ENCODE measurements around the gene ZNF189. TPM values are rescaled to one million over a fixed set of nuclear protein-coding genes. Genes with fewer than 3 reads are reported as not detected.
"Not testable (repeated sequence)": the region's sequence is repeated elsewhere in the genome, so short reads cannot be mapped to it uniquely, and the experiment has no call there.

ZNF189 gene
- total and polyA plus RNA-seq, 2 donors (not counting 3 experiments of a cell fraction or from before 2014, with no cell fraction given): 3.3 to 14.6 TPM

GRCh38 chr9:101383361-101383760 lies 15.3 kb upstream of the ZNF189 start:
- Histone ChIP-seq H3K4me1 (ENCODE audit: control insufficient read depth, extremely low read depth, insufficient read depth, low read length) (no peaks in the 10 kb centered on the region), H3K27me3 (ENCODE audit: control insufficient read depth in 2 of 2, insufficient read depth in 2 of 2, low read length in 2 of 2) (no peaks in the 10 kb centered on the region), H3K79me2 (ENCODE audit: control insufficient read depth, insufficient read depth, low read length) (no peaks in the 10 kb centered on the region), H3K4me3 (replicated peaks in 1 of 3; ENCODE audit: insufficient read depth in 1 of 3, low read depth in 1 of 3, low read length in 3 of 3) (no peak overlapping the region), H3K27ac (ENCODE audit: insufficient read depth, low read depth, low read length) (no peak overlapping the region), H3K4me2 (ENCODE audit: insufficient read depth, low read length) (no peak overlapping the region), H3K9me1 (replicated peaks; ENCODE audit: control insufficient read depth, extremely low read depth, insufficient read depth, low read length) (no peaks in the 10 kb centered on the region), H3K36me3 (ENCODE audit: control insufficient read depth in 2 of 2, extremely low read depth in 1 of 2, insufficient read depth in 2 of 2, low read length in 2 of 2) (no peaks in the 10 kb centered on the region), H3K9me3 (replicated peaks; ENCODE audit: control insufficient read depth, insufficient read depth, low read length) (no peaks in the 10 kb centered on the region), H4K20me1 (replicated peaks; ENCODE audit: control insufficient read depth, extremely low read depth, insufficient read depth, low read length) (peaks cover 3% of the 10 kb centered on the region), H2AFZ (ENCODE audit: low read depth, low read length) (no peak overlapping the region), H3K9ac (replicated peaks; ENCODE audit: extremely low read depth, insufficient read depth, low read length) (no peak overlapping the region)
- FAIRE-seq (no peak), DNase-seq (ENCODE audit: low read depth, low spot score) (no peak)
- ChIA-PET POLR2A (no interaction called here), CTCF (interaction anchor here (0.9 to 1.9 kb wide), 3 partner anchors 10 to 262 kb away, joined by 3 to 7 read pairs (median 3); partner anchors contain the start of genes MRPL50 and ZNF189)
- intact Hi-C loops (cut with micrococcal nuclease) (no loop called here), dilution Hi-C loops (cut with MboI; ENCODE audit: extremely low pct_ligation_motif_present, low sequenced_read_pairs) (no loop called here)
- BruUV-seq (replicated peaks): no TSS peak
- TF ChIP-seq MAX (IDR thresholded peaks at IDR 0.05; ENCODE audit: insufficient read depth, insufficient read length) (no peak), MYC (IDR thresholded peaks at IDR 0.05; ENCODE audit: low read depth, low read length) (no peak), POLR2A (IDR thresholded peaks at IDR 0.05; ENCODE audit: low read depth, low read length) (no peak), GATA2 (IDR thresholded peaks at IDR 0.05; ENCODE audit: insufficient read depth, insufficient read length, low read depth, low read length) (no peak), POLR2AphosphoS5 (IDR thresholded peaks at IDR 0.05; ENCODE audit: insufficient read depth, low read depth, low read length) (no peak), EZH2 (IDR thresholded peaks at IDR 0.05; ENCODE audit: borderline replicate concordance, low read depth, low read length, severe bottlenecking) (no peak), CTCF (IDR thresholded peaks at IDR 0.05; ENCODE audit: extremely low read depth in 1 of 2, insufficient read depth in 1 of 2, low read depth in 1 of 2, low read length in 2 of 2) (no peak), JUN (IDR thresholded peaks at IDR 0.05; ENCODE audit: borderline replicate concordance, insufficient read depth, insufficient read length, low read depth) (no peak), FOS (IDR thresholded peaks at IDR 0.05; ENCODE audit: borderline replicate concordance, insufficient read depth, low read length) (no peak)

- BruUV-seq (replicated peaks); dilution Hi-C loops (cut with MboI; ENCODE audit: extremely low pct_ligation_motif_present, low sequenced_read_pairs); DNase-seq (ENCODE audit: low read depth, low spot score): not testable (repeated sequence)
Measured at GRCh38 chr9:101384873-101385536, 13.6 kb upstream of the ZNF189 start, which contains the start of gene BAAT. Gene BAAT (minus strand): TSS chr9:101385006. CDS start chr9:101371404, 13,602 bp downstream.

More at GRCh38 chr9:101384873-101385536, 13.6 kb upstream of the ZNF189 start, which contains the start of gene BAAT:
- H3K27me3 ChIP-seq (ENCODE audit: control insufficient read depth in 2 of 2, insufficient read depth in 2 of 2, low read length in 2 of 2); H2AFZ ChIP-seq (ENCODE audit: low read depth, low read length); H4K20me1 ChIP-seq (replicated peaks; ENCODE audit: control insufficient read depth, extremely low read depth, insufficient read depth, low read length); H3K79me2 ChIP-seq (ENCODE audit: control insufficient read depth, insufficient read depth, low read length); intact Hi-C loops (cut with micrococcal nuclease); POLR2A ChIA-PET; CTCF ChIA-PET; H3K27ac ChIP-seq (ENCODE audit: insufficient read depth, low read depth, low read length); H3K4me2 ChIP-seq (ENCODE audit: insufficient read depth, low read length); H3K4me1 ChIP-seq (ENCODE audit: control insufficient read depth, extremely low read depth, insufficient read depth, low read length); FAIRE-seq; H3K4me3 ChIP-seq (replicated peaks in 1 of 3; ENCODE audit: insufficient read depth in 1 of 3, low read depth in 1 of 3, low read length in 3 of 3); H3K36me3 ChIP-seq (ENCODE audit: control insufficient read depth in 2 of 2, extremely low read depth in 1 of 2, insufficient read depth in 2 of 2, low read length in 2 of 2); H3K9me3 ChIP-seq (replicated peaks; ENCODE audit: control insufficient read depth, insufficient read depth, low read length); H3K9me1 ChIP-seq (replicated peaks; ENCODE audit: control insufficient read depth, extremely low read depth, insufficient read depth, low read length); H3K9ac ChIP-seq (replicated peaks; ENCODE audit: extremely low read depth, insufficient read depth, low read length): not testable (repeated sequence)

Data from endothelial cell of umbilical vein (primary cell).